K562 (cell line): ENCODE measurements around the gene JUNB. TPM values are rescaled to one million over a fixed set of nuclear protein-coding genes. Genes with fewer than 3 reads are reported as not detected.
A peak's percentile ranks its signal among the peaks of the same experiment; 100 is the strongest.

Experiments used
- IFI16 ChIP-seq: fragments of 250-450 bp; sonication (Bioruptor Pico); IDR thresholded peaks from 2 replicates; pipeline ENCODE4 v2.1.2; 2022; ENCODE audit warnings: mild to moderate bottlenecking, inconsistent platforms
- MCM5 ChIP-seq: fragments of 450-650 bp; IDR thresholded peaks from 2 replicates; pipeline ENCODE4 v1.6.1; 2016; ENCODE audit warnings: low read depth
- MLLT1 ChIP-seq, 2 experiments: fragments of 450-650 bp; IDR thresholded peaks; 2 replicates each; pipeline ENCODE4 v1.6.1; 2016
- MLX ChIP-seq, 2 experiments: fragments of 450-650 bp in 1 of 2; sonication (generic) in 1 of 2; formaldehyde crosslinking; conservative IDR thresholded peaks; 2 replicates each; pipeline versions ENCODE4 v1.4.0 to v1.8.1; 2020 to 2022; ENCODE audit warnings: mild to moderate bottlenecking in 1 of 2, missing genetic modification reagents in 1 of 2
- NR3C1 ChIP-seq: sonication (generic); formaldehyde crosslinking; IDR thresholded peaks from 2 replicates; pipeline ENCODE4 v1.8.1; 2022; ENCODE audit warnings: missing genetic modification reagents
- PATZ1 ChIP-seq: fragments of 250-450 bp; sonication (Bioruptor Pico); IDR thresholded peaks from 2 replicates; pipeline ENCODE4 v1.5.0; 2020; ENCODE audit warnings: mild to moderate bottlenecking, borderline replicate concordance
- TFAM ChIP-seq: fragments of 250-450 bp; sonication (Bioruptor Pico); conservative IDR thresholded peaks from 2 replicates; pipeline ENCODE4 v1.5.0; 2021; ENCODE audit warnings: mild to moderate bottlenecking, moderate library complexity
- TGIF2 ChIP-seq: sonication (generic); formaldehyde crosslinking; IDR thresholded peaks from 2 replicates; pipeline ENCODE4 v1.8.1; 2022; ENCODE audit warnings: mild to moderate bottlenecking, missing genetic modification reagents, moderate library complexity
- ZKSCAN3 ChIP-seq: fragments of 250-450 bp; sonication (Bioruptor Pico); IDR thresholded peaks from 2 replicates; pipeline ENCODE4 v1.4.0; 2020
- ZNF511 ChIP-seq: sonication (generic); formaldehyde crosslinking; IDR thresholded peaks from 2 replicates; pipeline ENCODE4 v1.8.0; 2022; ENCODE audit warnings: mild to moderate bottlenecking, missing genetic modification reagents
- ZNF518B ChIP-seq: fragments of 250-450 bp; sonication (Bioruptor Pico); IDR thresholded peaks from 2 replicates; pipeline ENCODE4 v1.5.0; 2021; ENCODE audit warnings: mild to moderate bottlenecking, moderate library complexity
- ZNF696 ChIP-seq: fragments of 250-450 bp; sonication (Bioruptor Pico); conservative IDR thresholded peaks from 2 replicates; pipeline ENCODE4 v1.4.0; 2020; ENCODE audit warnings: mild to moderate bottlenecking, moderate library complexity
- ZNF785 ChIP-seq: fragments of 250-450 bp; sonication (Bioruptor Pico); IDR thresholded peaks from 2 replicates; pipeline ENCODE4 v1.4.0; 2020; ENCODE audit warnings: mild to moderate bottlenecking
- polyA plus RNA-seq, 8 experiments: library from polyadenylated mRNA; depleted of rRNA in 4 of 8; stranded (reverse) in 5 of 8; unstranded in 3 of 8; fragments of >200 nt; fragmentation: Nextera tagmentation in 2 of 8; fragmentation: Illumina TruSeq in 1 of 8; extraction: Ambion mirVana in 2 of 8; extraction: Trizol in 1 of 8; gene quantifications; 2 replicates each; pipeline versions ENCODE4 v1.2.1 to v1.2.3, GENCODE V29; 2011 to 2014; ENCODE audit warnings: inconsistent platforms in 1 of 8, missing spikeins in 1 of 8
- total RNA-seq, 7 experiments: library from RNA; depleted of rRNA in 6 of 7; stranded (reverse); fragments of >200 nt in 6 of 7; fragmentation: Illumina TruSeq in 2 of 7; extraction: Trizol in 2 of 7; gene quantifications; 2 replicates each; pipeline versions ENCODE4 v1.2.1 to v1.2.3, GENCODE V29; 2011 to 2021; ENCODE audit warnings: low replicate concordance in 1 of 7
- TF ChIP-seq, protein P1 (sequence below): fragments of 250-450 bp; sonication (Bioruptor Pico); IDR thresholded peaks from 2 replicates; pipeline ENCODE4 v1.9.0; 2021; ENCODE audit warnings: mild to moderate bottlenecking
- TF ChIP-seq, protein P2 (sequence below): IDR thresholded peaks from 2 replicates; pipeline ENCODE4 v1.6.1; 2012; ENCODE audit warnings: low read depth, low read length, improper control_type of control experiment, borderline replicate concordance
- TF ChIP-seq, protein P3 (sequence below): sonication (generic); formaldehyde crosslinking; IDR thresholded peaks from 2 replicates; pipeline ENCODE4 v1.9.0; 2022; ENCODE audit warnings: mild to moderate bottlenecking, missing genetic modification reagents

JUNB gene
- total and polyA plus RNA-seq, 9 of the 15 experiments (the other 6 are each of a cell fraction or from before 2014, with no cell fraction given) = 0.23 to 88.1 (median 13.1) TPM

DNA sequence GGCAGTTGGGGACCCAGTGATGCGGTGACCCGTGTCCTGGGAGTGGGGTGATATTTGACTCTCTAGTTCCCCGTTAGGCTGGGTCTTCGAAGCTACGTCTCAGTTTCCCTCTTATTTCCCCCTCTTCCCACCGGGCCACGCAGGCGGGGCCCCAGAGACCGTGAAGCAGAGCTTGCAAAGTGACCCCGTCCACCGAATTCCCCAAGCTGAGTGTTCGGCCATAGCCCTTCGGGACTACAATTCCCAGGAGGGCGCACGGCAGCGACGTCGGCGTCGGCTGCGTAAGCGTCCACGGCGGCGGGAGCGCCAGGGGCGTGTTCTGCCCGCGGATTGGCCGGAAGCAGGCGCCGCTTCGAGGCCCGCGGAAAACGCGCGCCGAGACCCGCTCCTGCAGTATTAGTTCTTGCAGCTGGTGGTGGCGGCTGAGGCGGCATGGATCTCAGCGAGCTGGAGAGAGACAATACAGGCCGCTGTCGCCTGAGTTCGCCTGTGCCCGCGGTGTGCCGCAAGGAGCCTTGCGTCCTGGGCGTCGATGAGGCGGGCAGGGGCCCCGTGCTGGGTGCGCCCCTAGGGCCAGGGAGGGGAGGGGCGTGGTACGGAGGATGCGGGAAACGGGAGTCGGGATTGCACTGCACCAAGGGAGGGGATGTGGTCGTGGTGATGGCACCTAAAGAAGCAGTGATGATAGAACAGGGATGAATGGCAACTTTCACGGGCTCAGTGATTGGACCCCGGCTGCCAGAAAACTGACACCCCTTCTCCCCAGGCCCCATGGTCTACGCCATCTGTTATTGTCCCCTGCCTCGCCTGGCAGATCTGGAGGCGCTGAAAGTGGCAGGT, 15.2 kb downstream of the JUNB start, which contains the start of gene RNASEH2A (continued):
- TF ChIP-seq MLX (CRISPR knock-in tag; conservative IDR thresholded peaks at IDR 0.05) (no peak), ZKSCAN3 (CRISPR knock-in tag) (no peak), ZNF511 (CRISPR knock-in tag) (peak; percentile 38; the same call in 1 of the 2 replicates), PATZ1 (CRISPR knock-in tag) (no peak), TGIF2 (CRISPR knock-in tag) (no peak), ZNF518B (CRISPR knock-in tag) (no peak), TFAM (CRISPR knock-in tag) (no peak), IFI16 (CRISPR knock-in tag) (no peak), ZNF696 (CRISPR knock-in tag) (no peak), ZNF785 (CRISPR knock-in tag) (no peak), NR3C1 (CRISPR knock-in tag) (no peak), MCM5 (no peak), MLLT1 (IDR thresholded peaks at IDR 0.05) (0 out of 4 replicates have a peak, but pooled peaks of 1 of the 2 experiments have one; percentile 24)
- TF ChIP-seq, protein P1, sequence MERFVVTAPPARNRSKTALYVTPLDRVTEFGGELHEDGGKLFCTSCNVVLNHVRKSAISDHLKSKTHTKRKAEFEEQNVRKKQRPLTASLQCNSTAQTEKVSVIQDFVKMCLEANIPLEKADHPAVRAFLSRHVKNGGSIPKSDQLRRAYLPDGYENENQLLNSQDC (CRISPR knock-in tag) = no peak
- TF ChIP-seq, protein P2, sequence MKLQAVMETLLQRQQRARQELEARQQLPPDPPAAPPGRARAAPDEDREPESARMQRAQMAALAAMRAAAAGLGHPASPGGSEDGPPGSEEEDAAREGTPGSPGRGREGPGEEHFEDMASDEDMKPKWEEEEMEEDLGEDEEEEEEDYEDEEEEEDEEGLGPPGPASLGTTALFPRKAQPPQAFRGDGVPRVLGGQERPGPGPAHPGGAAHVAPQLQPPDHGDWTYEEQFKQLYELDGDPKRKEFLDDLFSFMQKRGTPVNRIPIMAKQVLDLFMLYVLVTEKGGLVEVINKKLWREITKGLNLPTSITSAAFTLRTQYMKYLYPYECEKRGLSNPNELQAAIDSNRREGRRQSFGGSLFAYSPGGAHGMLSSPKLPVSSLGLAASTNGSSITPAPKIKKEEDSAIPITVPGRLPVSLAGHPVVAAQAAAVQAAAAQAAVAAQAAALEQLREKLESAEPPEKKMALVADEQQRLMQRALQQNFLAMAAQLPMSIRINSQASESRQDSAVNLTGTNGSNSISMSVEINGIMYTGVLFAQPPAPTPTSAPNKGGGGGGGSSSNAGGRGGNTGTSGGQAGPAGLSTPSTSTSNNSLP = no peak
- TF ChIP-seq, protein P3, sequence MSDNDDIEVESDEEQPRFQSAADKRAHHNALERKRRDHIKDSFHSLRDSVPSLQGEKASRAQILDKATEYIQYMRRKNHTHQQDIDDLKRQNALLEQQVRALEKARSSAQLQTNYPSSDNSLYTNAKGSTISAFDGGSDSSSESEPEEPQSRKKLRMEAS (CRISPR knock-in tag) = peak; percentile 89
